ENCODE measurements around the gene ARAP2.

ARAP2 gene

DNA sequence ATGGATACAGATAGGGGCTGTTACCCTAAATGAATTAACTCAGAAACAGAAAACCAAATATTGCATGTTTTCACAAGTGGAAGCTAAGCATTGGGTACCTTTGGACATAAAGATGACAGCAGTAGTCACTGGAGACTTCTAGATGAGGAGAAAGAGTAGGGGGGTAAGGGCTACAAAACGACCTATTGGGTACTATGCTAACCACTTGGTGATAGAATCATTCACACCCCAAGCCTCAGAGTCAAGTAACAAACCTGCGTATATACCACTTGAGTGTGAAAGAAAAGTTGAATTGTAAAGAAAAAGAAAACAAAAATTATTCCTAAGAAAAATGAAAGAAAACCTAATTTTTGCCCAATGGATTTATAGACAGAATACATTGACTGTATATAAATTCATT lies 7.7 kb upstream of the ARAP2 start:
- H3K4me3 Mint-ChIP-seq = peak overlapping the region; percentile 14
- peak overlapping the region; percentile 5 for H3K27ac Mint-ChIP-seq (ENCODE audit: low read depth)
- DNase-seq (ENCODE audit: low spot score in 2 of 2) (no peak), ATAC-seq (replicated peaks; ENCODE audit: extremely low read depth, poor library complexity, severe bottlenecking) (no peak)
- H3K9me3 Mint-ChIP-seq = no peaks in the 10 kb centered on the region
- H3K36me3 Mint-ChIP-seq (ENCODE audit: insufficient read depth) = peaks cover 7% of the 10 kb centered on the region
- H3K4me1 Mint-ChIP-seq = peaks cover 46% of the 10 kb centered on the region
- H3K27me3 Mint-ChIP-seq = no peaks in the 10 kb centered on the region

- Mint-ChIP-seq H3K4me1 (peaks cover 36% of the 10 kb centered on the region), H3K36me3 (ENCODE audit: insufficient read depth) (peaks cover 3% of the 10 kb centered on the region), H3K9me3 (no peaks in the 10 kb centered on the region), H3K4me3 (no peak overlapping the region), H3K27ac (ENCODE audit: low read depth) (no peak overlapping the region), H3K27me3 (no peaks in the 10 kb centered on the region)
- ATAC-seq (replicated peaks; ENCODE audit: extremely low read depth, poor library complexity, severe bottlenecking) (no peak), DNase-seq (ENCODE audit: low spot score in 2 of 2) (no peak)
Observed at GRCh38 chr4:36249610-36250009, 5.3 kb upstream of the ARAP2 start.

DNA sequence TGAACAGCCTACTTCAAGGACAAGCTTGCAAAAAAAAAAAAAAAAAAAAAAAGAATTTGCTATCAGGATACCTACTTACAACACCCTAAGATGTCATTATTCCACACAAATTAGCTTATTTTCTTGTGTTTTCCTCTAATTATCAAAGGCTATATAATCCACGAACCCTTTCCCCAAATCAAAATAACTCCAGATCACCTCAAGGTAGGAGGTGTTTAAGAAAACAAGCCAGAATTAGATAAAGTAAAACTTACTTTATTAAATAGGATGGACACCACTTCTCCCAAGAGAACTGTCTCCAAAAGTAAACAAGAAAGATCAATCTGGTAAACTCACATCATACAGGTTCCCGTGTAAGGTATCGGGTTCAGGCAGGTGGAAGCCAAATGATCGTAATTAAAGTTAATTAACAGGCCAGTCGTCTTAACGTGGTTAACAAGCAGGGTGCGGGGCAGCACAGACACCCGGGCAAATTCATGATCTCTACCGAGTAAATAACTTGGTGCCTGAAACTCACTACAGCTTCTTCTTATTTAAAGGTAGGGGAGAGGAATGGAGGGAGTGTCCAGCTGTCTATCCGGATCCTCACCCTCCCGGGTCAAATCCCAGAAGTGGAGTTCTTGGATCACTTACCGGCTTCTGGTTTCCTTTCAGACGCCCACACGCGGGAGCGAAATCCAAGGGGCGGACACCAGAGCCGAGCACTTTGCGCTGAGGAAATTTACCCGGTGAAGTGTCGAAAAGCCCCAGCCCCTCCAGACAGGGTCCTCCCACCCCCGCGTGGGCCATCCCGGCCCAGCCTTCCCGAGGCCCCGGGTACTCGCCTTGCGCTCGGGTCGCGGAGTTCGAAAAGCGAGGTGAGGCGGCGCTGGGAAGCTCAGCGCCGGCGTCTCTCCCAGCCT lies 708 bp downstream of the ARAP2 start:
- Mint-ChIP-seq H3K27me3 (no peaks in the 10 kb centered on the region), H3K27ac (ENCODE audit: low read depth) (peak overlapping the region; percentile 94), H3K9me3 (no peaks in the 10 kb centered on the region), H3K36me3 (ENCODE audit: insufficient read depth) (peaks cover 16% of the 10 kb centered on the region), H3K4me3 (peak overlapping the region; percentile 88), H3K4me1 (peaks cover 49% of the 10 kb centered on the region)
- DNase-seq (ENCODE audit: low spot score in 2 of 2) (peak; percentile 31 to 32), ATAC-seq (replicated peaks; ENCODE audit: extremely low read depth, poor library complexity, severe bottlenecking) (peak; percentile 21)

DNA sequence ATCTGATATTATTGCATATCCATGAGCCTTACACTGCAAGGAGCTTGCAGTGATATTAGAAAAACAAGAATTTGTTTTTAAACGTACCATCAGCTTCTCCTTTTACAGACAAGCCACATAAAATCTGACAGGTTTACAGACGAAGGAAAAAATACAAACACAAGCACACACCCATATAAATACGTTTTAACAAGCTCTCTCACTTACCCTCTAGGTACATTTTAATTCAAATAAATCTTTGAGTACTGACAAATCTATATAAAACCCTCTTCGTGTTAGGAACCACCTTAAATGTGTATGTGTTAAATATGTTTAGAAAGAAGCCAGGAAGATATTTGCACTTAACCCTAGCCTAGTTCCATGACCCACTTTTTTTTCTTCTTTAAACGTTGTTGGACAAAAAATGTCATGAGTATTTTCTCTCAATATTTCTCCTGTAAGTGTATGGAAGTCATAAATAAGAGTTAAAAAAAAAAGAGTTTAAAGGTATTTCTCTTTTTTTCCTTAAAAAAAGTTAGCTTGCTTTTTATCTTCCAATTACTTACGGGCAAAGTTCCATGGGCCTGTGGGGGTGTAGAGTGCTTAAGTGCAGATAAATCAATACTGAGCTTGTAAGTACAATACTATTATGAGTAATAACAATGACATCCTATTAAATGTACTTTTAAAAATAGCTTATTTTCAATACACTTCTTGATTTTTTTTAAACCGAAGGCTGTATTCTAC lies 1.5 kb downstream of the ARAP2 start:
- Mint-ChIP-seq H3K4me1 (peaks cover 57% of the 10 kb centered on the region), H3K4me3 (peak overlapping the region; percentile 88), H3K9me3 (no peaks in the 10 kb centered on the region), H3K27ac (ENCODE audit: low read depth) (peak overlapping the region; percentile 94), H3K27me3 (no peaks in the 10 kb centered on the region), H3K36me3 (ENCODE audit: insufficient read depth) (peaks cover 20% of the 10 kb centered on the region)
- no peak for DNase-seq (ENCODE audit: low spot score in 2 of 2)
- no peak for ATAC-seq (replicated peaks; ENCODE audit: extremely low read depth, poor library complexity, severe bottlenecking)

- Mint-ChIP-seq H3K9me3 (no peaks in the 10 kb centered on the region), H3K27ac (ENCODE audit: low read depth) (peak overlapping the region; percentile 94), H3K4me1 (peaks cover 60% of the 10 kb centered on the region), H3K36me3 (ENCODE audit: insufficient read depth) (peaks cover 26% of the 10 kb centered on the region), H3K27me3 (no peaks in the 10 kb centered on the region), H3K4me3 (peak overlapping the region; percentile 88)
- ATAC-seq (replicated peaks; ENCODE audit: extremely low read depth, poor library complexity, severe bottlenecking) (peak; percentile 48), DNase-seq (ENCODE audit: low spot score in 2 of 2) (no peak)
Observed at GRCh38 chr4:36241771-36242170, 2.5 kb downstream of the ARAP2 start.

DNA sequence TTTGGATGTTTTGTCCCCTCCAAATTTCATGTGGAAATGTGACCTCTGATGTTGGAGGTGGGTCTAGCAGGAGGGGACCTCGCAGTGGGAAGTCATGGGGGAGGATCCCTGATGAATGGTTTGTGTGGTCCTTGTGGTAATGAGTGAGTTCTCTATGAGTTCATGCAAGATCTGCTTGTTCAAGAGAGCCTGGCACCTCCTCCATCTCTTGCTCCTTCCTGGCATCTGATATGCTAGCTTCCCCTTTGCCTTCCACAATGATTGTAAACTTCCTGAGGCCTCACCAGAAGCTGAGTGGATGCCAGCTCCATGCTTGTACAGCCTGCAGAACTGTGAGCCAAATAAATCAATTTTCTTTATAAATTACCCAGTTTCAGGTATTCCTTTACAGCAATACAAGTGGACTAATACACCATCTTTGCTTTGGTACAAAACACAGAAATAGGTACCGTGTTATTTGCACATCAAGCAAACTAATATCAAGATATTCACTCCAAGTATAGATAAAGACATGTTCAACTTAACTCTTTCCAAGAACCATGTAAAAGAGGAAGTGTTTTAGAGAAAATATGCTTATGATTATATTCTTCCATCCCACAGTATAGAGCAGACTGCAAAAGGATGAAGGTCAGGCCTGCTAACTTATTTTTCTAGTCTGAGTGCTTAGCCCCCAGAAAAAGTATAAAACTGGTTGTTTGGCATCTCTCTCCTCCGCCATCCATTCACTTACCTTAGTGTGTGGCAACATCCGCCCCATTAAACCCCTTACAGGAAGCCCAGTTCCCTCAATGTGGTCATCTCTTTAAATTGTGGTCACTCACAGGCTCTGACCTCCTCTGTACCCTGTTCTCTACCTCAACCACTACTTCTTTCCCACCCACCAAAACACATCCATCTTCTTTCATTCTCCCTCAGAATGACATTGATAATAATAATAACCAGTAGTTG lies 6.7 kb downstream of the ARAP2 start:
- Mint-ChIP-seq H3K27ac (ENCODE audit: low read depth) (peak overlapping the region; percentile 10), H3K4me3 (peak overlapping the region; percentile 38), H3K36me3 (ENCODE audit: insufficient read depth) (peaks cover 24% of the 10 kb centered on the region), H3K9me3 (no peaks in the 10 kb centered on the region), H3K4me1 (peaks cover 80% of the 10 kb centered on the region), H3K27me3 (no peaks in the 10 kb centered on the region)
- no peak for DNase-seq (ENCODE audit: low spot score in 2 of 2)
- ATAC-seq (replicated peaks; ENCODE audit: extremely low read depth, poor library complexity, severe bottlenecking) = no peak

DNA sequence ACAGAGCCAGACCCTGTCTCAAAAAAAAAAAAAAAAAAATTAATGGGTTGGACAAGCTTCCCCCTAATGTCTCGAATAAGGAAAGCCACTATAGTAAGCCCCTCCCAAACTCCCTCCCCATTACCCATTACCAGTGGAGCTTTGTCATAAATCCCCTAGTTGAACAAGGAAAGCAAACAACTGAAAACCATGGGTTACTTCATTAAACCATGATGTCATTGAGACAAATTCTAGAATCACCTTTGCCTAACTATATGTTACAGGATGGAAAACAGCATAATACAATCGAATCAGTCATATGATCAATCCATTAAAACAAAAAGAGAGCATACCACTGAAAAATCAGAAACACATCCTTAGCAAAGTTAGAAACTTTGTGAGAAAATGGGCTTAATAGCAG lies 8.2 kb downstream of the ARAP2 start:
- Mint-ChIP-seq H3K27ac (ENCODE audit: low read depth) (no peak overlapping the region), H3K4me1 (peaks cover 83% of the 10 kb centered on the region), H3K36me3 (ENCODE audit: insufficient read depth) (peaks cover 26% of the 10 kb centered on the region), H3K4me3 (no peak overlapping the region), H3K9me3 (no peaks in the 10 kb centered on the region), H3K27me3 (no peaks in the 10 kb centered on the region)
- no peak for DNase-seq (ENCODE audit: low spot score in 2 of 2)
- no peak for ATAC-seq (replicated peaks; ENCODE audit: extremely low read depth, poor library complexity, severe bottlenecking)

- H3K27ac Mint-ChIP-seq (ENCODE audit: low read depth) = peak overlapping the region; percentile 4
- H3K36me3 Mint-ChIP-seq (ENCODE audit: insufficient read depth) = peaks cover 25% of the 10 kb centered on the region
- H3K9me3 Mint-ChIP-seq = no peaks in the 10 kb centered on the region
- H3K4me1 Mint-ChIP-seq = peaks cover 85% of the 10 kb centered on the region
- no peaks in the 10 kb centered on the region for H3K27me3 Mint-ChIP-seq
- DNase-seq (ENCODE audit: low spot score in 2 of 2) = no peak
- no peak for ATAC-seq (replicated peaks; ENCODE audit: extremely low read depth, poor library complexity, severe bottlenecking)
- H3K4me3 Mint-ChIP-seq = peak overlapping the region; percentile 9
Observed at GRCh38 chr4:36235306-36235705, 9.0 kb downstream of the ARAP2 start.

- Mint-ChIP-seq H3K4me3 (peak overlapping the region; percentile 55), H3K36me3 (ENCODE audit: insufficient read depth) (peaks cover 21% of the 10 kb centered on the region)
Observed at GRCh38 chr4:36233567-36234266, 10.6 kb downstream of the ARAP2 start.

DNA sequence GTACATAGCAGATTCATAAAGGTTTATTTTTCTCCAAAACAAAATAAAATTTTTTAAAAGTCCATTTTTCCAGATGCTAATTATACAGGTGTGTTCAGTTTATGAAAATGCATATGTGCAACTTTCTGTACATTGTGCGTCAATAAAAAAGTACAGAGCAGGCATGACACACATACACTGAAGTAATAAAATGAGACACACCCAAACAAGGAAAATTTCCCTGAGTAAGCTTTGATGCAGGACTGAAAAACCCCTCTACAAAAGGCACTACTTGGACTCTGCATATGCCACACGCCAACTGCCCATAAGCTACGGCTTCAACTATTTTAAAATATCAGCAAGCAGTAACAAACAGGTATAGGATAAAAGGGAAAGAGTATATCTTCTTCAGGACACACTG lies 13.8 kb downstream of the ARAP2 start:
- no peak for ATAC-seq (replicated peaks; ENCODE audit: extremely low read depth, poor library complexity, severe bottlenecking)
- no peak for DNase-seq (ENCODE audit: low spot score in 2 of 2)
- Mint-ChIP-seq H3K9me3 (no peaks in the 10 kb centered on the region), H3K27ac (ENCODE audit: low read depth) (peak overlapping the region; percentile 82), H3K4me3 (peak overlapping the region; percentile 18), H3K4me1 (peaks cover 92% of the 10 kb centered on the region), H3K36me3 (ENCODE audit: insufficient read depth) (peaks cover 20% of the 10 kb centered on the region), H3K27me3 (no peaks in the 10 kb centered on the region)

More at GRCh38 chr4:36233567-36234266, 10.6 kb downstream of the ARAP2 start:
- H3K27ac Mint-ChIP-seq (ENCODE audit: low read depth) = peak overlapping the region; percentile 47
- ATAC-seq (replicated peaks; ENCODE audit: extremely low read depth, poor library complexity, severe bottlenecking) (no peak), DNase-seq (ENCODE audit: low spot score in 2 of 2) (no peak)
- H3K27me3 Mint-ChIP-seq = no peaks in the 10 kb centered on the region
- peaks cover 85% of the 10 kb centered on the region for H3K4me1 Mint-ChIP-seq
- H3K9me3 Mint-ChIP-seq = no peaks in the 10 kb centered on the region

- Mint-ChIP-seq H3K9me3 (no peaks in the 10 kb centered on the region), H3K36me3 (ENCODE audit: insufficient read depth) (peaks cover 20% of the 10 kb centered on the region), H3K27me3 (no peaks in the 10 kb centered on the region), H3K4me3 (peak overlapping the region; percentile 42), H3K4me1 (peaks cover 78% of the 10 kb centered on the region), H3K27ac (ENCODE audit: low read depth) (peak overlapping the region; percentile 23)
- no peak for DNase-seq (ENCODE audit: low spot score in 2 of 2)
- no peak for ATAC-seq (replicated peaks; ENCODE audit: extremely low read depth, poor library complexity, severe bottlenecking)
Observed at GRCh38 chr4:36227913-36228312, 16.4 kb downstream of the ARAP2 start.
